NT2/D1 (cell line): Measurements from ENCODE around the gene AKT2.

ENCODE experiments used
- SUZ12 ChIP-seq: IDR thresholded peaks from 2 replicates; pipeline ENCODE4 v1.6.1; 2011; ENCODE audit not compliant: insufficient read length, insufficient read depth; ENCODE audit errors: extremely low read depth
- YY1 ChIP-seq: IDR thresholded peaks from 2 replicates; pipeline ENCODE4 v1.6.1; 2011; ENCODE audit not compliant: insufficient read length, insufficient read depth
- ZNF274 ChIP-seq: IDR thresholded peaks from 2 replicates; pipeline ENCODE4 v1.6.1; 2011; ENCODE audit warnings: mild to moderate bottlenecking, low read depth, low read length

DNA sequence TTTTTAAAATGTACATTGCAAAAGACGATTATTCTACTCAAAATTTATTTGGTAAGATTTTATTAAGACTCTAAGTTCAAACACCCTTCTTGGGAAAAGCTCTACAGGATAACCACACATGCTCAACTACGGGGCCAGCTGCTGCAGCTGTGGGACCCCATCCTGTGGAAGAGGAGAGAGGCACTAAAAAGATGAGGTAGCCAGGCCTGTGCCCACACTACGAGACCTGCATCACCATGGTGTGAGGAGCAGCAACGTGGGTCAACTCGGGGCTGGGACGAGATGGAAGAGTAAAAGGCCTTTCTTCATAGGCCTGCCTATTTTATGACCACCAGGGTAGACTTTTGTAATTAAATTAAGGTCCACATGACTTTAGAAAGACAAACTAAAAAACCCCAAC is 54.1 kb downstream of the AKT2 start:
- TF ChIP-seq YY1, result no peak
- no peak for TF ChIP-seq SUZ12
- no peak for TF ChIP-seq ZNF274
